Renal pelvis (tissue), 12 donors: Measurements from ENCODE around the gene ZC3H14. TPM values are rescaled to one million over a fixed set of nuclear protein-coding genes. Genes with fewer than 3 reads are reported as not detected.
"Not testable (repeated sequence)": the region's sequence is repeated elsewhere in the genome, so short reads cannot be mapped to it uniquely, and the experiment has no call there.

Experiments
- DNase-seq: peaks from one replicate; pipeline ENCODE4 v3.0.0-alpha.2; 2013
- long read RNA-seq, 16 experiments: transcript quantifications; one replicate each; lab custom pipeline, GENCODE V29; 2026
- polyA plus RNA-seq, 3 donors: library from polyadenylated mRNA; unstranded; fragments of 120-200 nt; gene quantifications; one replicate each; pipeline ENCODE4 v1.2.1, GENCODE V29; 2013; ENCODE audit not compliant: insufficient read length in 3 of 3

The ZC3H14 gene
- polyA plus RNA-seq = 100 to 1,000 TPM in 1 of 3 donors, 10 to 100 TPM in 2; 94.2 to 106 (median 98.8) TPM
- long read RNA-seq, donor 1, partial matches to known transcripts = 0 of 6 reads
- long read RNA-seq, donor 1, other reads (novel, unspliced or antisense) = 0 of 6 reads
- long read RNA-seq, donor 2, full-length matches to known transcripts = 9 of 26 reads
- long read RNA-seq, donor 2, partial matches to known transcripts = 12 of 26 reads
- long read RNA-seq, donor 2, other reads (novel, unspliced or antisense) = 5 of 26 reads
- long read RNA-seq, donor 3, full-length matches to known transcripts = 3 of 10 reads
- long read RNA-seq, donor 3, partial matches to known transcripts = 7 of 10 reads
- long read RNA-seq, donor 3, other reads (novel, unspliced or antisense) = 0 of 10 reads
- long read RNA-seq, donor 4, full-length matches to known transcripts = 9 of 9 reads
- long read RNA-seq, donor 4, partial matches to known transcripts = 0 of 9 reads
- long read RNA-seq, donor 4, other reads (novel, unspliced or antisense) = 0 of 9 reads
- long read RNA-seq, donor 5, full-length matches to known transcripts = 2 of 2 reads
- long read RNA-seq, donor 5, partial matches to known transcripts = 0 of 2 reads
- long read RNA-seq, donor 5, other reads (novel, unspliced or antisense) = 0 of 2 reads
- long read RNA-seq, donor 6, full-length matches to known transcripts = 10 of 15 reads
- long read RNA-seq, donor 6, partial matches to known transcripts = 5 of 15 reads
- long read RNA-seq, donor 6, other reads (novel, unspliced or antisense) = 0 of 15 reads
- long read RNA-seq, donor 7, full-length matches to known transcripts = 6 of 15 reads
- long read RNA-seq, donor 7, partial matches to known transcripts = 9 of 15 reads
- long read RNA-seq, donor 7, other reads (novel, unspliced or antisense) = 0 of 15 reads
- long read RNA-seq, donor 8 = 0 reads
- long read RNA-seq, donor 9, full-length matches to known transcripts = 6 of 21 reads
- long read RNA-seq, donor 9, partial matches to known transcripts = 15 of 21 reads
- long read RNA-seq, donor 9, other reads (novel, unspliced or antisense) = 0 of 21 reads
- long read RNA-seq, donor 10, full-length matches to known transcripts = 1 of 12 reads
- long read RNA-seq, donor 10, partial matches to known transcripts = 11 of 12 reads
- long read RNA-seq, donor 10, other reads (novel, unspliced or antisense) = 0 of 12 reads
- long read RNA-seq, donor 11, full-length matches to known transcripts = 4 of 4 reads
- long read RNA-seq, donor 11, partial matches to known transcripts = 0 of 4 reads
- long read RNA-seq, donor 11, other reads (novel, unspliced or antisense) = 0 of 4 reads
- long read RNA-seq, donor 12, full-length matches to known transcripts = 10 of 17 reads
- long read RNA-seq, donor 12, partial matches to known transcripts = 7 of 17 reads
- long read RNA-seq, donor 12, other reads (novel, unspliced or antisense) = 0 of 17 reads
- long read RNA-seq, donor 13, full-length matches to known transcripts = 6 of 36 reads
- long read RNA-seq, donor 13, partial matches to known transcripts = 30 of 36 reads
- long read RNA-seq, donor 13, other reads (novel, unspliced or antisense) = 0 of 36 reads
- long read RNA-seq, donor 14 = 0 reads
- long read RNA-seq, donor 15 = 0 reads
- long read RNA-seq, donor 16, full-length matches to known transcripts = 11 of 47 reads
- long read RNA-seq, donor 16, partial matches to known transcripts = 36 of 47 reads
- long read RNA-seq, donor 16, other reads (novel, unspliced or antisense) = 0 of 47 reads

- peak; percentile 90 for DNase-seq
Measured at GRCh38 chr14:88562831-88563686, at the start of gene ZC3H14. Gene ZC3H14, plus strand, starts transcription at chr14:88563037. Its CDS starts 97 bp downstream, at chr14:88563134.

DNA sequence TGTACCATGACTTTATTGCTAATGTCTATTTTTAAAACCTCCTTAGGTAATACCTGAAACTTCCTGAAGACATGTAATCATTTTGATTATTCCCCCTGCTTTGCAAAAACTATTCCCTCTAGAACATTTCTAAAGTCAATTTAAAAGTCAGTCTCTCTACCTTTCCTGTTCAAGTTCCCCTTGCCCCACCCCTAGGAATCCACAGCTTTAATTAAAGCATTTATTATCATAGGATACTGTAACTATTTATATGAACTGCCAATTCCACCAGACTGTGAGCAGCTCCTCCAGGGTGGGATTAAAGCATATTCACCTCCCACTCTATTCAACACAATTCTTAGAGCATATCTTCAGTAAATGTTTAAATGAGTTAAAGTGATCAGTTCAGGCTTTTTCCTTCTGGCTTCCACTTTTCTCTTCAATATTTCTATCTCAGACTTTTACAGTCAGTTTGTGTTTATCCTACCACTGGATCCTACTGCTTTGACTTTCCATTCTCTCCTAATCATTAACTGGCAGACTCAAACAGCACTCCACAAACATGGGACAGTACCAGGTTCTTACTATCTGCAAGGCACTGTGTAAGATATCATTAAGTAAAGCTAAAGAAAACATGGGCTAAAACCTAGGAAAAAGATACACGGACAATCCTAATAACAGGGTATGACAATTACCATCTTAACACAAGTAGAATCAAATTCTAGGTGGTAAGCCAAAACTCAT lies 47.2 kb upstream of the ZC3H14 start:
- peak; percentile 21 for DNase-seq

DNA sequence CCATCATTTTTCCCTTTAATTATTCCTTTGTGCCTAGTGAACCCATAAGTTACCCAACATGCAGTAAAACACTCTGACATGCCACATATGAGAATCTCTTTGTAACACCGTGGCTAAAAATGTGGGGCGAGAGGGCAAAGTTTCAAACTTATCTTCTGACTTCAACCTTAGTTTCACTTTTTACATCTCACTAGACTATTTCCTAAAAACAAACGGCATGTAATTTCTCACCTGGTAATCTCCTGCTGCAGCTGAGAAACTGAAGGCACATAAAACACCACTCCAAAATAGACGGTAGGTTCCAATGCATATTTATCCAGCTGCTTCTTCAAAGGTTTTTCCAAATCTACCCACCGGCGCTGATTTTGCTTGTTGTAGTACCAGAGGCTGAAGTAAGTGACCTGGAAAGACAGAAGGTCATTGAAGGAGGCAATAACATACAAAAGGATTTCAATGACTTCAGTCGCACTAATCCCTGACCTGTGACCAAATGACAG lies 45.9 kb upstream of the ZC3H14 start:
- DNase-seq = peak; percentile 43

DNA sequence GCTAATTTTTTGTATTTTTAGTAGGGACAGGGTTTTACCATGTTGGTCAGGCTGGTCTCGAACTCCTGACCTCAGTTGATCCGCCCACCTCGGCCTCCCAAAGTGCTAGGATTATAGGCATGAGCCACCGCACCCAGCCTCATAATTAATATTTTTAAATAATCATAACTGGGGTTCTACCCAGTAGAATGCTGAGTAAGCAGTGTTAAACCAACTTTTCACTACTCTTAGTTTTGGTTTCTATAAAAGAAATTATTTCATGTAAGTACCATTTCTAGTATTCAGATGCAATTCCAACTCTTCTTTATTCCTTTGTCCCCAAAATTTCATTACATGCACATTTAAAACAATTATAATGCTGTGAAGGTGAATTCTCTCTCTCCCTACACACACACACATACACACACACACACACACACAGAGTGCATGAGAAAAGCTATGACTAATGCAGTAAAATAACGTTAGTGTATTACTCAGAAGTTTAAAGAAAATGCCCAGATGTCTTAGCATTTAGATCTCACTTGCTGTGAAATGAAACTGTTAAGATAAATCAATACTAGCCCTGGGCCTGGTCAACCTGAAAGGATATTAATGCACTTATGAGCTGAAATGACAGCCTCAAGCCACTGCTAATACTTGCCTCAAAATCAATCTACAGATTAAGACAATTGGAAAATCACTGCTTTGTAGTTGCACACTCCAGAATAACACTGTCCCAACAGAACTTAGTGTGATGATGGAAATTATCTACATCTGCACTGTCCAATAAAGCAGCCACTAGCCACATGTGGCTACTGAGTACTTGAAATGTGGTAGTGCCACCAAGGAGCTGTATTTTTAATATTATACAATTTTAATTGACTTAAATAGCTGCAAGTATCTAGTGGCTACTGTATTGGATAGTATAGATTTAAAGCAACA lies 44.0 kb upstream of the ZC3H14 start:
- DNase-seq = no peak

- no peak for DNase-seq
Measured at GRCh38 chr14:88519907-88520306, 42.9 kb upstream of the ZC3H14 start.

GRCh38 chr14:88521818-88522217 lies 41.0 kb upstream of the ZC3H14 start:
- DNase-seq = no peak

GRCh38 chr14:88522393-88522792 lies 40.4 kb upstream of the ZC3H14 start:
- DNase-seq = no peak

- not testable (repeated sequence) for DNase-seq
Measured at GRCh38 chr14:88529889-88530288, 32.9 kb upstream of the ZC3H14 start.

GRCh38 chr14:88533064-88533602 lies 29.7 kb upstream of the ZC3H14 start:
- no peak for DNase-seq

DNA sequence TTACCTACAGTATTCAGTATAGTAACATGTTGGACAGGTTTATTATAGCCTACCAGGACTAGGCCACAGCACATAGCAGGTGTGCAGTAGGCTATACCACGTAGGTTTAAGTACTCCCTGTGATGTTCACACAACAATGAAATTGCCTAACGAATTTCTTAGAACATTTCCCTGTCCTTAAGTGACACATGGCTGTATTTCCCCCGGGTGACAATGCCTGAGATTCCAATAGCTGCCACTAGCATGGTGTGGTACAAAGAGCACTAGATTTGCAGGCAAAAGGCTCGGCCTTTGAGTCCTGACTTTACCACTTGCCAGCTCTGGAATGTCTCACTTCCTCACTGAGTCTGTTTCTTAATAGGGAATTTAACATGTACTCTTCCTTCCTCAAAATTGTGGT lies 27.7 kb upstream of the ZC3H14 start:
- DNase-seq = no peak

- DNase-seq = no peak
Measured at GRCh38 chr14:88535813-88536212, 27.0 kb upstream of the ZC3H14 start.

DNA sequence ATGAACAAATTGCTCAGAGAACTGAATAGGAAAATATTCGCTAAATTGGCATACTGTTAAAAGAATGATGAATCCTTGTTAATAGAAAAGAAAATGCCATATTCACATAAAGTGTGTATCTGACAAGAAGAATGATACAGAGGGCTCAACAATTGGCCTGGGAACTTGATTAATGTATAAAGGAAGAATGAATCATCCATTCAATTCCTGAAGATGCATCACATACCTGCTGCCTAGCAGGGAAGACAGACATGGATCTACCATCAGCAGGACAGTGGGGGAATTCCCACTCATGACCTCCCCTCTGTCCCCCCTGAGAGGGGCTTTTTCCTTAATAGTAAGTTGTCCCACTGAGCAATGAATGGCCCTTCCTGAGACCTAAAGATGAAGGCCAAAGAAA lies 21.5 kb upstream of the ZC3H14 start:
- no peak for DNase-seq

GRCh38 chr14:88542857-88543795 lies 19.7 kb upstream of the ZC3H14 start:
- DNase-seq = no peak

DNA sequence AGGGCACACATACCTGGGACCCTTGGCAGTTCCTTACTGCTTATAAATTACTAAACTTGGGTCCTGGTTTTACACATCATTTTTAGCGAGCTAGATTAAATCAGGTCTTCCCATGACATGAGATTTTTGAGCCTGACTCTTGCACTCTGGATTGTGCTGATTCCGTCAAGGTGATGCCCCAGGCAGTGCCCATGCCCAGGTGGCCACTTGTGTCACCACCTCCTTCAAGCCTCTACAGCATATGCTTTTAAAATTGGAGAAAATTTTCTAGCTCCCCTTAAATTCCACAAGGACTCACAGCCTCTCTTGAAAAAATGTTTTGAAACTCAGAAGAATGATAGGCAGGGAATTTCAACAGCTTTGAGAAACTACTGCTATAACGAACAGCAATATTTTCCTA lies 17.6 kb upstream of the ZC3H14 start:
- DNase-seq = no peak

DNA sequence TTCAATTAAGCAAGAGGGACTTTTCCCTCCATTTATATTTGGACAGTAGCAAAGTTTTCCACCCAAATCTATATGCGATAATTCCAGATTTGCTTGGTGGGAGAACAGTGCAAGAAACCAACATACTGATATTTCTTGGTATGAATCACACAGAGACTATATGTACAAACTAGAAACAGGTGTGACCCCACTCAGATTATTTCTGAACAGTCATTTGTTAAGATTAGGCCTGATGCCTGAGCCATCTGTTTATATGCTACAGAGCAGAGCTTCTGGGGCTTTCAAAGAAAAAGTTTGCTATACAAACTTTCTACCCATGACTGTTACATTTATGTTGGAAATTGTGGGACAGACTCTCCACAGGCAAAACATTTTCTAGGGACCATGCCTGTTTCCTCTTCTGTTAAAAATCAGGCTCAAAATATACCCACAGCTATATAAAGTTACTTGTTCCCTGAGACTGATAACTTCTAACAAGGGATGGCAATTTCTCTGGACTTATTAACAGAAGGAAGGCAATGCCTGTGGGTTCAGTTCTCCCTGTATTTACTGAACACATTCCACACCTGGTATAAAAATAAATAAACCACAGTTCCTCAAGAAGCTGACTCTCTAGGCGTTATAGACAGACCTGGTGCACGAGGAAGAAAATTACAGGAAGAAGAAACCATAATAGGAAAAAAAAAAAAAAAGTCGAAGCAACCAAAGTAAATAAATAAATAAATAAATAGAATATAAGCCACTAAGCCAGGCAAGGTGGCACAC lies 16.0 kb upstream of the ZC3H14 start:
- DNase-seq = no peak

- DNase-seq = no peak
Measured at GRCh38 chr14:88547386-88547780, 15.5 kb upstream of the ZC3H14 start.
